Activated CD4-positive, alpha-beta T cell treated with anti-CD3 and anti-CD28 coated beads, Interleukin-2, amount 10 ng/mL, durations not matched to agents 24 days and 14 days (primary cell): Measurements from ENCODE around the gene GGT5. TPM values are rescaled to one million over a fixed set of nuclear protein-coding genes. Genes with fewer than 3 reads are reported as not detected.
A peak's percentile ranks its signal among the peaks of the same experiment; 100 is the strongest.

Experiments
- DNase-seq: peaks from one replicate; pipeline ENCODE4 v3.0.0; 2022
- H3K27ac Mint-ChIP-seq: one replicate; pipeline ENCODE4 v1.8.0; 2022; ENCODE audit warnings: mild to moderate bottlenecking, mixed read lengths
- H3K27me3 Mint-ChIP-seq: one replicate; pipeline ENCODE4 v1.8.0; 2022; ENCODE audit warnings: mixed read lengths
- H3K36me3 Mint-ChIP-seq: one replicate; pipeline ENCODE4 v1.8.0; 2022; ENCODE audit warnings: low read depth, mild to moderate bottlenecking, mixed read lengths
- H3K4me1 Mint-ChIP-seq: one replicate; pipeline ENCODE4 v1.8.0; 2021; ENCODE audit warnings: mixed read lengths
- H3K4me3 Mint-ChIP-seq: one replicate; pipeline ENCODE4 v1.8.0; 2022; ENCODE audit warnings: mild to moderate bottlenecking, moderate library complexity, mixed read lengths
- H3K9me3 Mint-ChIP-seq: one replicate; pipeline ENCODE4 v1.8.0; 2021; ENCODE audit warnings: mixed read lengths
- intact Hi-C: fragments of 100-400 bp; cut with micrococcal nuclease; formaldehyde crosslinking; loops from one replicate; pipeline ENCODE4 v1.15.1; 2023
- total RNA-seq: library from RNA; stranded (reverse); gene quantifications from 2 replicates; pipeline ENCODE4 v1.2.3, GENCODE V29; 2022

GGT5 gene
- total RNA-seq, 1 donor from 2014 or later = 0.07 TPM

DNA sequence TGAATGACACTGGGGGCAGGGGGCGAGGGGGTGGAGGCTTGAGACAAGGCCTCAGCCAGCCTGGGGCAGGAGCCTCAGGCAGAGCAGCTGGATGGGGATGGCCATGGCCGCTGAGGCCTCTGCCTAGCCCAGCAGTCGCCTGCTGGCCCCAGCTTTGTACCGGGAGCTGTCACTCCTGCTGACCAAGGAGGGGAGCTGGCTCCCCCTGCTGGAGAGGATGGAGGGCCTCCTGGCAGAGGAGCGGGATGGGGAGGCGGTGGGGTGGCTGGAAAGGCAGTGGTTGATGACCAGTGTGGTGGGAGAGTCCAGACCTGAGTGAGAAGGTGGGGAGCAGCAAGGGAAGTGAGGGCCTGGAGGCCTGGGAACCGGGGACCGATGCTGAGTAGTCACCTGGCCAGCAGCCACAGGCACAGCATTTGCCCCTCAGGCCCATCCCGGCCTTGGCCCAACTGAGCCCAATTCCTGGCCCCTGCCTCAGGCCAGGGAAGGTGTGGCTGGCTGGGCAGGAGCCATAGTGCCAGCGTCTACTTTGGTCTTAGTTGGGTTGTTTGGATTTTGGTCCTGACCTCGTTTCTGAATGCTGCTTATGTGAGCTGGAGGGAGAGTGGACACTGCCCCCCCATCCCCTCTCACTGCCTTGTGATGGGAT, 69.6 kb downstream of the GGT5 start:
- H3K4me1 Mint-ChIP-seq = no peaks in the 10 kb centered on the region
- H3K27me3 Mint-ChIP-seq = no peaks in the 10 kb centered on the region
- H3K36me3 Mint-ChIP-seq = peaks cover 18% of the 10 kb centered on the region
- H3K27ac Mint-ChIP-seq = no peak overlapping the region
- DNase-seq = peak; percentile 89
- intact Hi-C loops = no loop called here
- no peaks in the 10 kb centered on the region for H3K9me3 Mint-ChIP-seq
- H3K4me3 Mint-ChIP-seq = no peak overlapping the region

DNA sequence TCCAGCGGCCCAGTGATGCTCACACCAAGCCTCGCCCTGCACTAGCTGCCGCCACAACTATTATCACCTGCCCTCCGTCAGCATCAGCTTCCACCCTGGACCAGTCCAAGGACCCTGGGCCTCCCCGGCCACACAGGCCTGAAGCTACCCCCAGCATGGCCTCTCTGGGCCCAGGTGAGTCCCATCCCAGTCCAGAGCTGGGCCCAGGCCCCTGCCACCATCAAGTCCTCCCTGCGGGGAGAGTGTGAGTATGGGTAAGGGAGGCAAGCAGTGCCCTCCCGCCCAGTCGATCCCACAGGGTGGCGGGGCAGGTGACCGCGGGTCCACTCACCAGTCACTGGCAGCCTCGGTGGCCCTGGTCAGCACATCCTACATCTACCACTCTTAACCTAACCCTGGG, 73.1 kb downstream of the GGT5 start:
- Mint-ChIP-seq H3K4me1 (no peaks in the 10 kb centered on the region), H3K27ac (no peak overlapping the region), H3K9me3 (no peaks in the 10 kb centered on the region), H3K4me3 (no peak overlapping the region), H3K27me3 (no peaks in the 10 kb centered on the region), H3K36me3 (peaks cover 23% of the 10 kb centered on the region)
- DNase-seq = no peak
- intact Hi-C loops = no loop called here

DNA sequence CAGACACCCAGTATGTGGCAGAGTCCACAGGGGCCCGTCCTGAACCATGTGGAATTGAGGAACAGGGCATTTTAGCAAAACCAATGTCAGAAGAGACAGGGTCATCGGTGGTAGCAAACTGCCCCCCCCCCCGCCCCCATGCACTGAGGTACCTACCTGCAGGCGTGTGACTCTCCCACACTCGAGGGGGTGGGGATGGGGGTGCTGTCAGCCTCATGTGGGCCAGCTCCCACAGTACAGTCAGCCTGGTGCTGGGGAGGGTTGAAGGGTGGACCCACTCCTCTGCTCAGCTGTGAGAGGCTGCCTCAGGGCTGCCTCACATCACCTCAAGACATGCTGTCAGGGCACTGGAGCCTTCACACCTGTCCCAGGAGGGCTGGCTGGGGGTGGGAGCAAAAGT, 74.2 kb downstream of the GGT5 start:
- Mint-ChIP-seq H3K36me3 (peaks cover 21% of the 10 kb centered on the region), H3K27ac (no peak overlapping the region), H3K4me3 (no peak overlapping the region), H3K27me3 (no peaks in the 10 kb centered on the region), H3K9me3 (no peaks in the 10 kb centered on the region), H3K4me1 (no peaks in the 10 kb centered on the region)
- intact Hi-C loops = no loop called here
- DNase-seq = no peak

DNA sequence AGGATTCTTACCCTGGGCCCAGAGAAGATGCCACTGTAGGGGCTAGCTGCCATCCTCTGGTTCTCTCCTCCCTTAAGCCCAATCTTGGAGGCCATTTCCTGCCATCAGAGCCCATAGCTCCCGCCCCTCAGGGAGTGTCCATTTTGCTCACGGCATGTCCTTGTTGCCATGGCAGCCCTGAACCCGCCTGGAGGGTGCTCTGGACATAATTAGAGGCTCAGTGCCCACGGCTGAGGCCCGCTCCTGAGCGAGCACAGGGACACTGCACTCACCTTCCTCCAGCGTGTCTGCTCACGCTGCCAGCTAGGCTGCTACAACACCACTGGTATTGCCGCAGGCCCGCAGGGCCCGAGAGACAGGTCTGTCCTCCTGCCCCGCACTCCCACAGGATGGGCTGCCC, 74.7 kb downstream of the GGT5 start:
- Mint-ChIP-seq H3K27ac (no peak overlapping the region), H3K4me3 (no peak overlapping the region), H3K27me3 (no peaks in the 10 kb centered on the region), H3K4me1 (no peaks in the 10 kb centered on the region), H3K36me3 (peaks cover 20% of the 10 kb centered on the region), H3K9me3 (no peaks in the 10 kb centered on the region)
- intact Hi-C loops = no loop called here
- no peak for DNase-seq

Other genes with a start within 250 kb of the GGT5 start
- gene GSTT4, start 239.6 kb downstream of the GGT5 start, total RNA-seq = not detected in 2 replicates
- 100 and 103 TPM in 2 replicates for gene CABIN1, start 233.8 kb downstream of the GGT5 start, total RNA-seq
- gene SUSD2, start 63.6 kb downstream of the GGT5 start, total RNA-seq = 0.75 and 0.78 TPM in 2 replicates
- gene SPECC1L, start 25.7 kb upstream of the GGT5 start, total RNA-seq = 37.2 and 41.9 TPM in 2 replicates
- gene ADORA2A, start 182.5 kb upstream of the GGT5 start, total RNA-seq = 34.9 and 36.2 TPM in 2 replicates